CD4-positive, alpha-beta memory T cell (primary cell): ENCODE measurements around the gene VTI1A. TPM values are rescaled to one million over a fixed set of nuclear protein-coding genes. Genes with fewer than 3 reads are reported as not detected.

Experiments
- CTCF ChIA-PET: fragments of 350-600 bp; sonication (Branson Sonifier 250); formaldehyde crosslinking; loops from one replicate; lab custom pipeline; 2021; ENCODE audit warnings: inconsistent platforms; ENCODE audit not compliant: partially characterized antibody; lab: Charles Lee
- POLR2A ChIA-PET: fragments of 350-600 bp; sonication (Branson Sonifier 250); formaldehyde crosslinking; loops from one replicate; lab custom pipeline; 2021; ENCODE audit not compliant: partially characterized antibody; lab: Charles Lee
- DNase-seq, 5 donors: peaks; one replicate each; pipeline versions ENCODE4 v3.0.0 to v3.0.0-alpha.2; 2020 to 2022; ENCODE audit warnings: mixed read lengths in 1 of 5
- H3K27ac ChIP-seq: one replicate; pipeline ENCODE4 v1.7.0; 2013; ENCODE audit warnings: low read depth, low read length
- H3K27me3 ChIP-seq: 2 replicates; pipeline ENCODE4 v1.7.0; 2013; ENCODE audit warnings: mild to moderate bottlenecking, low read length, moderate library complexity; ENCODE audit not compliant: insufficient read depth
- H3K36me3 ChIP-seq: 2 replicates; pipeline ENCODE4 v1.7.0; 2013; ENCODE audit warnings: mild to moderate bottlenecking, low read length, moderate library complexity; ENCODE audit not compliant: insufficient read depth
- H3K4me1 ChIP-seq: 2 replicates; pipeline ENCODE4 v1.7.0; 2013; ENCODE audit warnings: mild to moderate bottlenecking, low read length, moderate library complexity; ENCODE audit not compliant: insufficient read depth
- H3K4me3 ChIP-seq, 2 donors: one replicate each; pipeline ENCODE4 v1.7.0; 2013; ENCODE audit warnings: low read length in 2 of 2, mild to moderate bottlenecking in 1 of 2
- H3K9me3 ChIP-seq, 2 donors: one replicate each; pipeline ENCODE4 v1.7.0; 2013; ENCODE audit warnings: low read length in 2 of 2, control low read depth in 1 of 2; ENCODE audit not compliant: control insufficient read depth in 1 of 2
- H3K27ac Mint-ChIP-seq, 7 donors: one replicate each; pipeline ENCODE4 v1.8.0; 2020 to 2021; ENCODE audit warnings: mixed read lengths in 7 of 7, mild to moderate bottlenecking in 6 of 7, inconsistent platforms in 3 of 7, moderate library complexity in 3 of 7
- H3K27me3 Mint-ChIP-seq, 2 donors: one replicate each; pipeline ENCODE4 v1.8.0; 2020 to 2021; ENCODE audit warnings: mixed read lengths in 2 of 2
- H3K36me3 Mint-ChIP-seq, 2 donors: one replicate each; pipeline ENCODE4 v1.8.0; 2020 to 2021; ENCODE audit warnings: mixed read lengths in 2 of 2, inconsistent platforms in 1 of 2, mild to moderate bottlenecking in 1 of 2
- H3K4me1 Mint-ChIP-seq, 4 donors: one replicate each; pipeline ENCODE4 v1.8.0; 2020 to 2021; ENCODE audit warnings: mixed read lengths in 4 of 4, mild to moderate bottlenecking in 1 of 4
- H3K4me3 Mint-ChIP-seq, 8 donors: one replicate each; pipeline ENCODE4 v1.8.0; 2020 to 2021; ENCODE audit warnings: mixed read lengths in 8 of 8, mild to moderate bottlenecking in 7 of 8, moderate library complexity in 6 of 8, inconsistent platforms in 3 of 8
- H3K9me3 Mint-ChIP-seq, 8 donors: one replicate each; pipeline ENCODE4 v1.8.0; 2020 to 2021; ENCODE audit warnings: mixed read lengths in 8 of 8, mild to moderate bottlenecking in 5 of 8, inconsistent platforms in 3 of 8, moderate library complexity in 1 of 8
- intact Hi-C: fragments of 100-400 bp; cut with micrococcal nuclease; formaldehyde crosslinking; loops from one replicate; pipeline ENCODE4 v1.15.1; 2023
- polyA plus RNA-seq, 2 donors: library from polyadenylated mRNA; unstranded; fragments of 300-500 nt; fragmentation: Illumina TruSeq; gene quantifications; one replicate each; pipeline ENCODE4 v1.2.3, GENCODE V29; 2021
- total RNA-seq, 2 experiments: library from RNA; stranded (reverse); gene quantifications; one replicate each; pipeline ENCODE4 v1.2.3, GENCODE V29; 2021

The VTI1A gene
- total and polyA plus RNA-seq, 4 experiments from 2014 or later = 24.4 to 48.5 (median 40.0) TPM

DNA sequence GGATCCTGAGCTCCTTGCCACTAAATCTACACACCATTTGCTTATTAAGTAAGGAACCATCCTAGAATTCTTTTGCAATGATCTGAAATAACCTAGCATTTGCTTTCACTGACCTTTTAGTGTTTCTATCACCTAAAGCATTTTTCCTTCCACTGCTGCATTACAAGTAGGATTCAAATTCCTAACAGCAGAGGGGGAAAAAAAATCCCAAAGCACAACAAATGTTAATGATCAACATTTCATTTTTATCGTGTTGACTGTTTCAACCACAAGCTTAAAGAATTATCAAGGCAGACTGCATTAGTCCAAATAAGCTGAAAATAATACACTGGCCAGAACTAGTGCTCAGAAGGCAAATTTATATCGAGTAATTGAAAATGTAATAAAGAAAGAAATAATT, 328.4 kb downstream of the VTI1A start:
- no peaks in the 10 kb centered on the region for H3K9me3 ChIP-seq
- intact Hi-C loops = no loop called here
- DNase-seq = no peak
- no peak overlapping the region for H3K4me3 ChIP-seq
- no peak overlapping the region for H3K27ac Mint-ChIP-seq
- ChIA-PET CTCF (no interaction called here), POLR2A (no interaction called here)
- no peaks in the 10 kb centered on the region for H3K27me3 ChIP-seq
- no peaks in the 10 kb centered on the region for H3K9me3 Mint-ChIP-seq
- no peaks in the 10 kb centered on the region for H3K27me3 Mint-ChIP-seq
- no peaks in the 10 kb centered on the region for H3K4me1 ChIP-seq
- H3K4me3 Mint-ChIP-seq = no peak overlapping the region
- no peaks in the 10 kb centered on the region for H3K4me1 Mint-ChIP-seq
- no peak overlapping the region for H3K27ac ChIP-seq
- no peaks in the 10 kb centered on the region for H3K36me3 ChIP-seq
- H3K36me3 Mint-ChIP-seq = peaks cover 11 to 17% of the 10 kb centered on the region in 2 donors

DNA sequence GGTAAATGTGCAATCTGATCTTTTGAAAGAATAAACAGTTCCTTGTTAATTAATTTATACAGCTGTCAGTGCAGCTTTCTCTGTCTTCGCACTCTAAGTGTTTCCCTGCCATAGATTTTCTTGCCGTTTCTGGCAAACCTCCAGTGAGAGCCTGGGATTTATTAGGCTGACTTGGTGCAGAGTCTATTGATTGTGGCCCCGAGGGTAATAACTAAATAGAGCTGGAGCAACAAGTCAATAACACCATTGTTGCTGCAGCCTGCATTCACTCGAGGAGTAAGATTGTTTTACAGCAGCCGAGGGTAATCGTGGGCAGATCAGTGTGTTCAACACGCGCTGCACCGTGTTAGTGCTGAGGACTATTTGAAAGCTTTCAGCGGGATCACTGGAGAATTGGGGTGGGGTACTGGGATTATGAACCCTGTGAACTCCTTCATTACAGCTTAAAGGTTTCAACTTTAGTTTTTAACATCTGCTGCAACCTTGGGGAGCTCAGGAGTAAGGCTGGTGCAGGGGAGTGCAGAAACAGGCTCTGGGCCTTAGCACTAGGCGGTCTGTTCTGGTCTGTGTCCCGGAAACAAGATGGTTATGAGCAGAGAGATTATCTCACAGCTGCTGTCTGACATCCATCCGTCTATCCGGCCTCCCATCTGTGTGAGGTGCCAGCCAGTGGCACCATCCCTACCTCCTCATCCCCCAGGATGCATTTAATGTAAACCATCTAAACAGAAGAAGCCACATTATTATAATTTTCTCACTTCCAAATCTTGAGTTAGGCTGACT, 329.1 kb downstream of the VTI1A start:
- no peak overlapping the region for H3K27ac ChIP-seq
- no peaks in the 10 kb centered on the region for H3K4me1 Mint-ChIP-seq
- no peaks in the 10 kb centered on the region for H3K27me3 ChIP-seq
- POLR2A ChIA-PET = no interaction called here
- H3K4me3 ChIP-seq = no peak overlapping the region
- no peaks in the 10 kb centered on the region for H3K9me3 Mint-ChIP-seq
- no peaks in the 10 kb centered on the region for H3K36me3 ChIP-seq
- peaks cover 11 to 16% of the 10 kb centered on the region in 2 donors for H3K36me3 Mint-ChIP-seq
- DNase-seq = no peak
- intact Hi-C loops = no loop called here
- H3K27me3 Mint-ChIP-seq = no peaks in the 10 kb centered on the region
- H3K27ac Mint-ChIP-seq = no peak overlapping the region
- H3K4me3 Mint-ChIP-seq = no peak overlapping the region
- no peaks in the 10 kb centered on the region for H3K9me3 ChIP-seq
- H3K4me1 ChIP-seq = no peaks in the 10 kb centered on the region
- CTCF ChIA-PET = no interaction called here

DNA sequence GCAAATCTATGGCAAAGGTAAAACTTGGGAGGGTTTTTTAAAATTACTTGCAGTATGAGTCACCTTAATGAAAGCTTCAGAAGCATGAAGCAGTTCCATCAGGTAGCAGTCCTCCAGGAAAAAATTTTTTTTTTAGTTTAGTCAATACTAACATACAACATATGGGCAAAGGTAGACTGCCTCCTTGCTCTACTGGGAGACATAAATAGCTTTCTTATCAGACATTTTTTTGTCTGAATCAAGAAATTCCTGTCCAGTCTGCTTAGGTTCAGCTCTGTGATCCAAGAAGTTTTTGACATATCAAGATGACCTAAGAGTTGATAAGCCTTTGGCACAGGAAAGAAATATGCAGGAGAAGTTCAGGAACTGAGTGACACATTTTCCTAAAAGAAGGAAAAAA, 331.6 kb downstream of the VTI1A start:
- intact Hi-C loops = no loop called here
- Mint-ChIP-seq H3K4me3 (no peak overlapping the region), H3K4me1 (no peaks in the 10 kb centered on the region), H3K27me3 (no peaks in the 10 kb centered on the region), H3K36me3 (peaks cover 10 to 32% of the 10 kb centered on the region in 2 donors), H3K27ac (no peak overlapping the region), H3K9me3 (no peaks in the 10 kb centered on the region)
- Histone ChIP-seq H3K4me1 (no peaks in the 10 kb centered on the region), H3K27me3 (no peaks in the 10 kb centered on the region), H3K36me3 (no peaks in the 10 kb centered on the region), H3K9me3 (no peaks in the 10 kb centered on the region), H3K4me3 (no peak overlapping the region), H3K27ac (no peak overlapping the region)
- DNase-seq = no peak
- ChIA-PET CTCF (no interaction called here), POLR2A (no interaction called here)

DNA sequence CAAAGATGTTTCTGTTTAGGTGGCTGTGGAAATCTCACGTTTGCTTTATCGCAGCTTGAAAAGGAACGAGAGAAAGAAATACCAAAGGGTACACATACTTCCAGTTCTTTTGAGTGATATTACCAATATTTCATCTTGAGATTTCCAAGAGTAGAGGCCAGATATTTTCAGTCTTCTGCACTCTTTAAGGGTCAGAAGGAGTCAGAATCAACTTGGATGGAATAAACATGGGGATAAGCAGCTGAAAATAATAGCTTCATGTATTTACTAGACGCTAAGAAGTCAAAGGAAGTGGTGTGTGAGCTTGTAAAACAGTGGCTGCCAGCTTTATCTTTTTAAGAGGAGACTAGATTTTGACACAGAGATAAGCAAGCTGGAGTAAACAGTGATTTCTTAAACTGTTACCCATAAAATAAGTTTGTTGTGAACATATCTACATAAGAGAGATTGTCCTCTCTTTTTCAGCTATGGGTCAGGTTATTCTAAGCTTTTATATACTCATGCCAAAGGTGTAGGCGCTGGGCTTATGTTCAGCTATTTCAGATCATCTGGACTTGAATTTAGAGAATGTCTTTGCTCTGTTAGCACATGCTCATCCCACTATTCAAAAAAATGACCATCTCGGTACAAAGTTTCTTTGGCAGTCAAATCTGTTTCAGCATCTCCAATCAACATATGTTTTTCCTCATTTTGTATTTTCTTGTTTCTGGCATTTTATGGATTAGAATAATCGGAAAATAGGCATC, 332.2 kb downstream of the VTI1A start:
- ChIA-PET CTCF (interaction anchor here (1.3 to 1.4 kb wide), 2 partner anchors 18 to 642 kb away, joined by 3 to 4 read pairs; no protein-coding TSS in a partner anchor), POLR2A (no interaction called here)
- Histone ChIP-seq H3K9me3 (no peaks in the 10 kb centered on the region), H3K36me3 (no peaks in the 10 kb centered on the region), H3K4me3 (no peak overlapping the region), H3K27ac (no peak overlapping the region), H3K4me1 (no peaks in the 10 kb centered on the region), H3K27me3 (no peaks in the 10 kb centered on the region)
- intact Hi-C loops = no loop called here
- DNase-seq = no peak
- Mint-ChIP-seq H3K27ac (no peak overlapping the region), H3K4me1 (no peaks in the 10 kb centered on the region), H3K9me3 (no peaks in the 10 kb centered on the region), H3K4me3 (no peak overlapping the region), H3K36me3 (peaks cover 10 to 32% of the 10 kb centered on the region in 2 donors), H3K27me3 (no peaks in the 10 kb centered on the region)

DNA sequence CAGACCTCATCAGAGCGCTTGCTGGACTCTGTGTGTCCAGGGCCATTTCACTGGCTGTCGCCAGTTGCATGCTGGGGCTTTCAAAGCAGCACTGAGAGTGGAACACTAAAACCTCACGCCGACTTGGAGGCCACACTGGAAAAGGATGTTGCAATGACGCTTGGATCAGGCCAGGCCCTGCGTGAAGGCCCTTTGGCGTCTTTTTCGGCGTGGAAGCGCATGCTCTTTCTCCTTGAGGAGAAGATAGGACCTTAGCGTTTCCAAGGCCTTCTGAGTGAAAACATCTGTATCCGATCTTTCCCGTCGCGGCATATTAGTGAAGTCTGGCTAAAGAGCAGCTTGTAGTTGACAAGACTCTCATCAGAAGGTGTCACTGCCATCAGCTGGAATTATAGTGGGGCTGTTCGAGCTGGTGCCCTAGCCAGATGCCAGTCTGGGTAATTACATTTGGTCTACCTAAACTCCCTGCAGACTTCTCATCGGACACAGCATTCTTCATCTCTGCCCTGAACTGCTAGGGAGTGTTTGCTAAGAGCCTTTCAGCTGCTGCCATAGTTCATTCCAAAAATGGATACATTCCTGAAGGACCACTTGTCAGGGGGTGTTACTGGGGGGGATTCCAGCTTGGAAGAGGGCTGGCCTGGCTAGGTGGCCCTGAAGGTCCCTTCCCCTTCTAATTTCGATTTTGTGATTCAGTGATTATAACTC, 335.3 kb downstream of the VTI1A start:
- H3K4me1 ChIP-seq = no peaks in the 10 kb centered on the region
- H3K9me3 Mint-ChIP-seq = peaks cover 0 to 6% (median 3%) of the 10 kb centered on the region in 8 donors
- H3K4me3 ChIP-seq = no peak overlapping the region
- H3K9me3 ChIP-seq = no peaks in the 10 kb centered on the region
- H3K4me1 Mint-ChIP-seq = no peaks in the 10 kb centered on the region
- no peaks in the 10 kb centered on the region for H3K36me3 ChIP-seq
- intact Hi-C loops = no loop called here
- no peak for DNase-seq
- no peak overlapping the region for H3K27ac ChIP-seq
- ChIA-PET CTCF (no interaction called here), POLR2A (no interaction called here)
- no peaks in the 10 kb centered on the region for H3K27me3 Mint-ChIP-seq
- no peaks in the 10 kb centered on the region for H3K27me3 ChIP-seq
- H3K36me3 Mint-ChIP-seq = peaks cover 17 to 43% of the 10 kb centered on the region in 2 donors
- no peak overlapping the region for H3K27ac Mint-ChIP-seq
- no peak overlapping the region for H3K4me3 Mint-ChIP-seq

DNA sequence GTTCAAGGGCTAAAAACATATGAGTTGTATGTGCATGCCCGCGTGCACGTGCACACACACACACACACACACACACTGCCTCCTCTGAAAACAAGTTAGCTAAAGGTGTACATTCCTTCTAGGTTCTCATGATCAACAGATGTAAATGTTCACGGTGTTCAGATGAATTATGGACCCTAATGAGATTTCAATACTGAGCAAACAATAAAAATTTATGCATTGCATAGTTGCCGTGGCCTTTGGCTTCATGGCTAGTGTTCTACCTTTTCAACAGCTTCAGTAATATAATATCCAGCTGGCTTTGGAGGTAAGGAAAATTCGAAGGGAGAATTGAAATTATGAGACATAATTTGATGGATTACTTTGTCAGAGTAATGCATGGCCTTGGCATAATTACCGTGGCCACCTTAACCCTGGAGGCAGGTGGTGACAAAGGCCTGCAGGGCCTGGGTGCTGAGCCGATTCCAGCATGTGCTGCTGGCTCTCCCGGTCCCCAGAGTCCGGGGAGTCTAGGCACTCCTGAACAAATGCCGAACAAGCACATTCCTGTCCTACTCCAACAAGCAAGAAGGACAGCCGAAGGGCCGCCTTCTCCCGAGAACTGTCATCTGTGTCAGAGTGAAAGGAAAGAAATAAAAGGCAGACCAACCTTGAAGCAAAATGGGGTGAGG, 336.5 kb downstream of the VTI1A start:
- Histone ChIP-seq H3K27me3 (no peaks in the 10 kb centered on the region), H3K27ac (no peak overlapping the region), H3K36me3 (no peaks in the 10 kb centered on the region), H3K9me3 (no peaks in the 10 kb centered on the region), H3K4me3 (no peak overlapping the region), H3K4me1 (no peaks in the 10 kb centered on the region)
- Mint-ChIP-seq H3K4me1 (no peaks in the 10 kb centered on the region), H3K36me3 (peaks cover 19 to 47% of the 10 kb centered on the region in 2 donors), H3K27ac (no peak overlapping the region), H3K27me3 (no peaks in the 10 kb centered on the region), H3K4me3 (no peak overlapping the region), H3K9me3 (peaks cover 0 to 9% (median 4%) of the 10 kb centered on the region in 8 donors)
- ChIA-PET CTCF (no interaction called here), POLR2A (no interaction called here)
- intact Hi-C loops = no loop called here
- DNase-seq = no peak

DNA sequence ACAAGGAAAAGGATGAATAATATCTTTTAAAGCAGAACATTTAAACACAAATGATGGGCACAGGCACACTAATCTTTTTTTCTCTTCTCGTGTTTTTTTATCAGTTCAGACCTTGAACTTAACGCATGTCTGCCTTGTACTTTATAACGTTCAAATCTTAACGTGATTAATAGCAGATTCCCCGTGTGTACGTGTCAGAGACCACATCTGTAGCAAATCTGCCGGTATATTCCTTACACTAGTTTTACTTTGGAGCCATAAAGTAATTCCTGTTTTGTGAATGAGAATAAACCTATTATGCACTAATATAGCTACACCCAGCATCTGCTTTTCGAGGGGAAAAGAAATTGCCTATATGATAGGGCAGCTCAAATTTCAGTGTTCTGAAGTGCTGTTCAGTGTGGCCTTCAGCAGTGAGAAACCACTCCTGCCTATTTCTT, 337.0 kb downstream of the VTI1A start:
- Mint-ChIP-seq H3K36me3 (peaks cover 20 to 47% of the 10 kb centered on the region in 2 donors), H3K27me3 (no peaks in the 10 kb centered on the region), H3K4me3 (no peak overlapping the region), H3K9me3 (peaks cover 0 to 14% (median 7%) of the 10 kb centered on the region in 8 donors), H3K4me1 (no peaks in the 10 kb centered on the region), H3K27ac (no peak overlapping the region)
- CTCF ChIA-PET = no interaction called here
- H3K4me3 ChIP-seq = no peak overlapping the region
- no peak overlapping the region for H3K27ac ChIP-seq
- no peak for DNase-seq
- H3K9me3 ChIP-seq = no peaks in the 10 kb centered on the region
- H3K36me3 ChIP-seq = no peaks in the 10 kb centered on the region
- H3K4me1 ChIP-seq = no peaks in the 10 kb centered on the region
- POLR2A ChIA-PET = no interaction called here
- H3K27me3 ChIP-seq = no peaks in the 10 kb centered on the region
- intact Hi-C loops = no loop called here
